ENCODE data around the gene KLK8. TPM values are rescaled to one million over a fixed set of nuclear protein-coding genes. Genes with fewer than 3 reads are reported as not detected.

KLK8 gene
- total RNA-seq, 4 donors from 2014 or later, result not detected

- no peak for DNase-seq (ENCODE audit: extremely low spot score)
- Histone ChIP-seq H3K4me3 (no peak overlapping the region), H3K9me3 (no peaks in the 10 kb centered on the region), H3K27me3 (peaks cover 0 to 77% (median 4%) of the 10 kb centered on the region in 4 donors), H3K4me1 (no peaks in the 10 kb centered on the region), H3K27ac (replicated peaks in 1 of 4) (no peak overlapping the region), H3K36me3 (no peaks in the 10 kb centered on the region)
- WGBS, result 84% methylated on average over 13 of the region's 13 CpGs
- TF ChIP-seq POLR2A (IDR thresholded peaks at IDR 0.05; ENCODE audit: low read depth) (no peak), POLR2AphosphoS5 (IDR thresholded peaks at IDR 0.05) (no peak), CTCF (IDR thresholded peaks at IDR 0.05) (no peak), EP300 (IDR thresholded peaks at IDR 0.05) (no peak)
- intact Hi-C loops (cut with DNase I), result no loop called here
These were observed 29.2 kb upstream of the KLK8 start for GRCh38 chr19:51030631-51031030.

- TF ChIP-seq POLR2AphosphoS5 (IDR thresholded peaks at IDR 0.05), result no peak
- no peak for TF ChIP-seq EP300 (IDR thresholded peaks at IDR 0.05)
- no peak for TF ChIP-seq CTCF (IDR thresholded peaks at IDR 0.05)
- TF ChIP-seq POLR2A (IDR thresholded peaks at IDR 0.05; ENCODE audit: low read depth), result no peak
- H3K27me3 ChIP-seq, result peaks cover 0 to 77% (median 7%) of the 10 kb centered on the region in 4 donors
- H3K9me3 ChIP-seq, result no peaks in the 10 kb centered on the region
- 93% methylated on average over 2 of the region's 2 CpGs for WGBS
- H3K27ac ChIP-seq (replicated peaks in 1 of 4), result no peak overlapping the region
- no peak for DNase-seq (ENCODE audit: extremely low spot score)
- intact Hi-C loops (cut with DNase I), result no loop called here
- H3K4me3 ChIP-seq, result no peak overlapping the region
- H3K36me3 ChIP-seq, result no peaks in the 10 kb centered on the region
- no peaks in the 10 kb centered on the region for H3K4me1 ChIP-seq
These were observed 28.3 kb upstream of the KLK8 start for GRCh38 chr19:51029718-51030117.

GRCh38 chr19:51027873-51028272 lies 26.5 kb upstream of the KLK8 start:
- no peak overlapping the region for H3K27ac ChIP-seq (replicated peaks in 1 of 4)
- DNase-seq (ENCODE audit: extremely low spot score), result no peak
- H3K9me3 ChIP-seq, result no peaks in the 10 kb centered on the region
- H3K27me3 ChIP-seq, result peaks cover 0 to 81% (median 10%) of the 10 kb centered on the region in 4 donors
- no peaks in the 10 kb centered on the region for H3K36me3 ChIP-seq
- TF ChIP-seq POLR2AphosphoS5 (IDR thresholded peaks at IDR 0.05) (no peak), EP300 (IDR thresholded peaks at IDR 0.05) (no peak), CTCF (IDR thresholded peaks at IDR 0.05) (no peak), POLR2A (IDR thresholded peaks at IDR 0.05; ENCODE audit: low read depth) (no peak)
- no peak overlapping the region for H3K4me3 ChIP-seq
- intact Hi-C loops (cut with DNase I), result no loop called here
- H3K4me1 ChIP-seq, result no peaks in the 10 kb centered on the region
- WGBS, result 56% methylated on average over 5 of the region's 5 CpGs

- intact Hi-C loops (cut with DNase I), result no loop called here
- H3K27ac ChIP-seq (replicated peaks in 1 of 4), result no peak overlapping the region
- H3K9me3 ChIP-seq, result no peaks in the 10 kb centered on the region
- no peak for DNase-seq (ENCODE audit: extremely low spot score)
- no peaks in the 10 kb centered on the region for H3K4me1 ChIP-seq
- no peak overlapping the region for H3K4me3 ChIP-seq
- H3K36me3 ChIP-seq, result no peaks in the 10 kb centered on the region
- peaks cover 0 to 82% (median 10%) of the 10 kb centered on the region in 4 donors for H3K27me3 ChIP-seq
- TF ChIP-seq EP300 (IDR thresholded peaks at IDR 0.05) (no peak), CTCF (IDR thresholded peaks at IDR 0.05) (no peak), POLR2AphosphoS5 (IDR thresholded peaks at IDR 0.05) (no peak), POLR2A (IDR thresholded peaks at IDR 0.05; ENCODE audit: low read depth) (no peak)
- WGBS, result 35% methylated on average over 14 of the region's 14 CpGs
These were observed 25.9 kb upstream of the KLK8 start for GRCh38 chr19:51027126-51027806.

- WGBS, result 80% methylated on average over 6 of the region's 11 CpGs
- no peak for DNase-seq (ENCODE audit: extremely low spot score)
- Histone ChIP-seq H3K9me3 (no peaks in the 10 kb centered on the region), H3K4me1 (no peaks in the 10 kb centered on the region), H3K36me3 (no peaks in the 10 kb centered on the region), H3K27ac (replicated peaks in 1 of 4) (no peak within 1 kb of the TSS), H3K27me3 (peaks cover 0 to 86% (median 10%) of the 10 kb centered on the region in 4 donors), H3K4me3 (no peak within 1 kb of the TSS)
- no peak for TF ChIP-seq CTCF (IDR thresholded peaks at IDR 0.05)
- TF ChIP-seq POLR2A (IDR thresholded peaks at IDR 0.05; ENCODE audit: low read depth), result no peak
- no peak for TF ChIP-seq POLR2AphosphoS5 (IDR thresholded peaks at IDR 0.05)
- intact Hi-C loops (cut with DNase I), result no loop called here
These were observed 25.1 kb upstream of the KLK8 start, which contains the start of gene KLK11 for GRCh38 chr19:51026554-51026831. Gene KLK11, minus strand, starts transcription at chr19:51026616. Its CDS starts 985 bp downstream, at chr19:51025631.

Measured in esophagus muscularis mucosa (tissue), 4 donors.